Spinal cord (tissue), 10 donors: ENCODE data around the gene CBFA2T2. TPM values are rescaled to one million over a fixed set of nuclear protein-coding genes. Genes with fewer than 3 reads are reported as not detected.
"Not testable (repeated sequence)": the region's sequence is repeated elsewhere in the genome, so short reads cannot be mapped to it uniquely, and the experiment has no call there.

ENCODE experiments used
- DNase-seq, 6 donors: peaks; one replicate each; pipeline versions ENCODE4 v3.0.0 to v3.0.0-alpha.2; 2013 to 2015; ENCODE audit warnings: low spot score in 6 of 6, low read depth in 4 of 6
- H3K27ac ChIP-seq: one replicate; pipeline ENCODE4 v1.5.1; 2013; ENCODE audit warnings: low read depth, low read length, control low read depth
- H3K27me3 ChIP-seq: one replicate; pipeline ENCODE4 v1.6.1; 2013; ENCODE audit warnings: low read length; ENCODE audit not compliant: control insufficient read depth, insufficient read depth
- H3K36me3 ChIP-seq: one replicate; pipeline ENCODE4 v1.6.1; 2013; ENCODE audit warnings: low read length; ENCODE audit not compliant: control insufficient read depth, insufficient read depth
- H3K4me1 ChIP-seq: one replicate; pipeline ENCODE4 v1.6.1; 2013; ENCODE audit warnings: low read length; ENCODE audit not compliant: control insufficient read depth, insufficient read depth
- H3K4me3 ChIP-seq: one replicate; pipeline ENCODE4 v1.5.1; 2013; ENCODE audit warnings: low read depth, low read length, control low read depth
- H3K9me3 ChIP-seq: one replicate; pipeline ENCODE4 v1.6.1; 2013; ENCODE audit warnings: low read length; ENCODE audit not compliant: control insufficient read depth, insufficient read depth
- WGBS: methylation state at CpG from one replicate; pipeline ENCODE4 v1.1.5; 2013; ENCODE audit warnings: missing lambda C conversion rate; ENCODE audit not compliant: insufficient coverage; 5-methylcytosine and 5-hydroxymethylcytosine counted together
- polyA plus RNA-seq, 2 donors: library from polyadenylated mRNA; unstranded; fragments of 120-200 nt; gene quantifications; one replicate each; pipeline ENCODE4 v1.2.1, GENCODE V29; 2013; ENCODE audit not compliant: insufficient read length in 2 of 2
- total RNA-seq, 2 donors: library from RNA; depleted of rRNA in 1 of 2; stranded (reverse); fragments of 120-200 nt in 1 of 2; fragments of >200 nt in 1 of 2; gene quantifications; one replicate each; pipeline versions ENCODE4 v1.2.3 to v1.2.4, GENCODE V29; 2013 to 2014
- donor health status: healthy.

The CBFA2T2 gene
- total and polyA plus RNA-seq, 4 donors = 14.5 to 33.3 (median 19.1) TPM

GRCh38 chr20:33482581-33482980, 7.3 kb upstream of the CBFA2T2 start:
- 80% methylated on average over 6 of the region's 6 CpGs for WGBS
- H3K9me3 ChIP-seq = no peaks in the 10 kb centered on the region
- no peaks in the 10 kb centered on the region for H3K4me1 ChIP-seq
- no peaks in the 10 kb centered on the region for H3K36me3 ChIP-seq
- H3K4me3 ChIP-seq = no peak overlapping the region
- no peak overlapping the region for H3K27ac ChIP-seq
- H3K27me3 ChIP-seq = no peaks in the 10 kb centered on the region
- DNase-seq = no peak

- not testable (repeated sequence) for DNase-seq, H3K27ac ChIP-seq, H3K4me3 ChIP-seq, H3K4me1 ChIP-seq, H3K9me3 ChIP-seq, H3K27me3 ChIP-seq, H3K36me3 ChIP-seq
- 95% methylated on average over 2 of the region's 5 CpGs for WGBS
Observed at GRCh38 chr20:33483186-33483585, 6.7 kb upstream of the CBFA2T2 start.

- no peak for DNase-seq
- Histone ChIP-seq H3K4me1 (peaks cover 16% of the 10 kb centered on the region), H3K36me3 (peaks cover 3% of the 10 kb centered on the region), H3K27me3 (no peaks in the 10 kb centered on the region), H3K27ac (no peak overlapping the region), H3K4me3 (no peak overlapping the region), H3K9me3 (no peaks in the 10 kb centered on the region)
- WGBS = 100% methylated on average over 5 of the region's 10 CpGs
Observed at GRCh38 chr20:33488201-33488600, 1.7 kb upstream of the CBFA2T2 start.

- peak overlapping the region; percentile 69 for H3K4me3 ChIP-seq
Observed at GRCh38 chr20:33488661-33489494, 1.0 kb upstream of the CBFA2T2 start.

GRCh38 chr20:33489495-33490022, 337 bp upstream of the CBFA2T2 start:
- WGBS = 4% methylated on average over 33 of the region's 36 CpGs
- DNase-seq = peak; percentile 81 to 99 (median 91)
- no peaks in the 10 kb centered on the region for H3K27me3 ChIP-seq

More at GRCh38 chr20:33488661-33489494, 1.0 kb upstream of the CBFA2T2 start:
- Histone ChIP-seq H3K27ac (peak overlapping the region; percentile 88), H3K36me3 (peaks cover 10% of the 10 kb centered on the region), H3K4me1 (peaks cover 16% of the 10 kb centered on the region)
- not testable (repeated sequence) for DNase-seq, H3K27me3 ChIP-seq, H3K9me3 ChIP-seq
- WGBS = 95% methylated on average over 19 of the region's 32 CpGs

GRCh38 chr20:33490934-33491656, 1.2 kb downstream of the CBFA2T2 start:
- DNase-seq = no peak
- Histone ChIP-seq H3K36me3 (peaks cover 10% of the 10 kb centered on the region), H3K4me1 (peaks cover 16% of the 10 kb centered on the region), H3K27me3 (no peaks in the 10 kb centered on the region), H3K9me3 (no peaks in the 10 kb centered on the region), H3K4me3 (peak overlapping the region; percentile 81), H3K27ac (no peak overlapping the region)
- 62% methylated on average over 3 of the region's 8 CpGs for WGBS

More at GRCh38 chr20:33489495-33490022, 337 bp upstream of the CBFA2T2 start:
- Histone ChIP-seq H3K4me3 (peak overlapping the region; percentile 69), H3K27ac (peak overlapping the region; percentile 88), H3K36me3 (peaks cover 10% of the 10 kb centered on the region), H3K9me3 (no peaks in the 10 kb centered on the region), H3K4me1 (peaks cover 16% of the 10 kb centered on the region)

- Histone ChIP-seq H3K27me3 (no peaks in the 10 kb centered on the region), H3K4me3 (no peak overlapping the region), H3K36me3 (peaks cover 10% of the 10 kb centered on the region), H3K27ac (no peak overlapping the region), H3K4me1 (peaks cover 16% of the 10 kb centered on the region), H3K9me3 (no peaks in the 10 kb centered on the region)
- no peak for DNase-seq
- WGBS = 98% methylated on average over 12 of the region's 15 CpGs
Observed at GRCh38 chr20:33493076-33493766, 3.3 kb downstream of the CBFA2T2 start.

- 94% methylated on average over 4 of the region's 6 CpGs for WGBS
- H3K4me1 ChIP-seq = not testable (repeated sequence)
Observed at GRCh38 chr20:33496776-33497175, 6.9 kb downstream of the CBFA2T2 start.

GRCh38 chr20:33499355-33499754, 9.5 kb downstream of the CBFA2T2 start:
- Histone ChIP-seq H3K9me3 (no peaks in the 10 kb centered on the region), H3K27ac (no peak overlapping the region), H3K4me1 (no peaks in the 10 kb centered on the region), H3K27me3 (no peaks in the 10 kb centered on the region), H3K36me3 (no peaks in the 10 kb centered on the region), H3K4me3 (no peak overlapping the region)
- DNase-seq = no peak
- 58% methylated on average over 1 of the region's 3 CpGs for WGBS

More at GRCh38 chr20:33496776-33497175, 6.9 kb downstream of the CBFA2T2 start:
- H3K9me3 ChIP-seq, H3K27me3 ChIP-seq, H3K4me3 ChIP-seq, H3K27ac ChIP-seq, DNase-seq: not testable (repeated sequence)
- H3K36me3 ChIP-seq = peaks cover 10% of the 10 kb centered on the region
